ENCODE data around the gene CCDC30. TPM values are rescaled to one million over a fixed set of nuclear protein-coding genes. Genes with fewer than 3 reads are reported as not detected.

The CCDC30 gene
- total and polyA plus RNA-seq, 10 of the 15 experiments (the other 5 are each of a cell fraction or from before 2014, with no cell fraction given) = 0.46 to 1.8 (median 1.0) TPM

DNA sequence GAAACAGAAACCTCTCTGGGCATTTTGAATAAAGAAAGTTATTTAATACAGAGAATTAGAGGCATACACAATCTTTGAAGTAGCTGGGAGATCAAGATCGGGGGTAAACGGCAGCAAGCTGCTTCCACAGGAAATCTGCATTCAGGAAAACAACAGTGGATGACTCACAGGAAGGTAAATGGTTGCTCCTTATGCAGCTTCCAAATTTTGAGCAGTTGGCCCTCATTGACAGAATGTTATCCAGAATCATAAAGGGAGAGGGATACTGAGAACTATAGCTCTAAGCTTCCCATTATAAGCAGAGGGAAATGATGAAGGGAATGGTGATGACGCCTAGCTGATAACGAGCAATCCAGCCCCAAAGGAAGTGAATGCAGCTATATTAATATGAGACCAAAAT, 35.8 kb upstream of the CCDC30 start (continued):
- no peak for TF ChIP-seq HSF1 (IDR thresholded peaks at IDR 0.05; ENCODE audit: low read depth, low read length)
- TF ChIP-seq, protein P1, sequence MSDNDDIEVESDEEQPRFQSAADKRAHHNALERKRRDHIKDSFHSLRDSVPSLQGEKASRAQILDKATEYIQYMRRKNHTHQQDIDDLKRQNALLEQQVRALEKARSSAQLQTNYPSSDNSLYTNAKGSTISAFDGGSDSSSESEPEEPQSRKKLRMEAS (IDR thresholded peaks at IDR 0.05; ENCODE audit: low read depth, low read length) = no peak
- no peak for TF ChIP-seq KLF5 (IDR thresholded peaks at IDR 0.05; ENCODE audit: partially characterized antibody)
- no peak for TF ChIP-seq POU2F2 (IDR thresholded peaks at IDR 0.05; ENCODE audit: borderline replicate concordance, low read depth, low read length)
- TF ChIP-seq CBX3 (IDR thresholded peaks at IDR 0.05; ENCODE audit: borderline replicate concordance, low read depth) = no peak
- TF ChIP-seq CREM (IDR thresholded peaks at IDR 0.05; ENCODE audit: low read depth) = no peak
- TF ChIP-seq, protein P2, sequence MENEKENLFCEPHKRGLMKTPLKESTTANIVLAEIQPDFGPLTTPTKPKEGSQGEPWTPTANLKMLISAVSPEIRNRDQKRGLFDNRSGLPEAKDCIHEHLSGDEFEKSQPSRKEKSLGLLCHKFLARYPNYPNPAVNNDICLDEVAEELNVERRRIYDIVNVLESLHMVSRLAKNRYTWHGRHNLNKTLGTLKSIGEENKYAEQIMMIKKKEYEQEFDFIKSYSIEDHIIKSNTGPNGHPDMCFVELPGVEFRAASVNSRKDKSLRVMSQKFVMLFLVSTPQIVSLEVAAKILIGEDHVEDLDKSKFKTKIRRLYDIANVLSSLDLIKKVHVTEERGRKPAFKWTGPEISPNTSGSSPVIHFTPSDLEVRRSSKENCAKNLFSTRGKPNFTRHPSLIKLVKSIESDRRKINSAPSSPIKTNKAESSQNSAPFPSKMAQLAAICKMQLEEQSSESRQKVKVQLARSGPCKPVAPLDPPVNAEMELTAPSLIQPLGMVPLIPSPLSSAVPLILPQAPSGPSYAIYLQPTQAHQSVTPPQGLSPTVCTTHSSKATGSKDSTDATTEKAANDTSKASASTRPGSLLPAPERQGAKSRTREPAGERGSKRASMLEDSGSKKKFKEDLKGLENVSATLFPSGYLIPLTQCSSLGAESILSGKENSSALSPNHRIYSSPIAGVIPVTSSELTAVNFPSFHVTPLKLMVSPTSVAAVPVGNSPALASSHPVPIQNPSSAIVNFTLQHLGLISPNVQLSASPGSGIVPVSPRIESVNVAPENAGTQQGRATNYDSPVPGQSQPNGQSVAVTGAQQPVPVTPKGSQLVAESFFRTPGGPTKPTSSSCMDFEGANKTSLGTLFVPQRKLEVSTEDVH (IDR thresholded peaks at IDR 0.05; ENCODE audit: low read depth, partially characterized antibody) = no peak

DNA sequence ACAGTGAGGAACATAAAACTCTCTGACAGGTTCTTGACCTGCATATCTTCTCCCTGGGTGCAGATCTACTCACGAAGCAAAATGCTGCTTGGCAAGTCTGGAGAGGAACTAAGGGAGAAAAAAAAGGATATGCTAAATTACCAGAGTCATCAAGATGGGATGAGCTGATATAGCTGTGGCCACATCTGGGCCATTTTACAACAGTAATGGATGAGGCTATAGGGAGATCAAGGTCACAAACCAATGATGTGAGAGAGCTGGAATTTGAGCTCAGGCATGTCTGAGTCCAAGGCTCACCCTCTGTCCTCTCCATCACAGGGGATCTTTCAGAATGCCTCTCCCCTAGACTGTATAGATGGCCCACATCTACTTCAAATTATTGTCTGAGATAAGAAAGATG, 33.5 kb upstream of the CCDC30 start:
- H3K27me3 ChIP-seq (replicated peaks in 1 of 2; ENCODE audit: control insufficient read depth in 2 of 2, insufficient read depth in 2 of 2, low read length in 1 of 2) = no peaks in the 10 kb centered on the region
- no peak overlapping the region for H2AFZ ChIP-seq (ENCODE audit: control insufficient read depth, low read depth, low read length)
- FAIRE-seq (no peak), DNase-seq (ENCODE audit: low read depth, low spot score) (no peak), ATAC-seq (no peak)
- intact Hi-C loops (cut with micrococcal nuclease; ENCODE audit: unreplicated experiment) = no loop called here
- ChIA-PET CTCF (interaction anchor here (0.6 kb wide), 1 partner anchor 261 kb away, joined by 3 read pairs; no protein-coding TSS in a partner anchor), POLR2A (interaction anchor here (1.0 kb wide), 1 partner anchor 13 kb away, joined by 3 read pairs; no protein-coding TSS in a partner anchor), RAD21 (ENCODE audit: unreplicated experiment) (no interaction called here), SMC1A (ENCODE audit: uncharacterized antibody, unreplicated experiment) (interaction anchor here (0.9 to 1.1 kb wide), 3 partner anchors 14 to 45 kb away, joined by 3 read pairs; no protein-coding TSS in a partner anchor)
- H3K4me2 ChIP-seq (ENCODE audit: control insufficient read depth, insufficient read depth) = no peak overlapping the region
- H3K9me3 ChIP-seq (replicated peaks; ENCODE audit: control insufficient read depth, insufficient read depth, low read length) = no peaks in the 10 kb centered on the region
- H3K4me3 ChIP-seq = no peak overlapping the region
- no peaks in the 10 kb centered on the region for H3K79me2 ChIP-seq (ENCODE audit: control insufficient read depth, insufficient read depth, low read length)
- H3K27ac ChIP-seq (ENCODE audit: control insufficient read depth, insufficient read depth) = no peak overlapping the region
- no peaks in the 10 kb centered on the region for H3K36me3 ChIP-seq (ENCODE audit: control insufficient read depth in 2 of 2, insufficient read depth in 2 of 2, low read length in 1 of 2)
- in situ Hi-C loops (cut with MboI) = no loop called here
- H3K9ac ChIP-seq (ENCODE audit: control insufficient read depth, insufficient read depth, low read length) = no peak overlapping the region
- TF ChIP-seq JUND (IDR thresholded peaks at IDR 0.05; ENCODE audit: low read depth, low read length) = no peak
- no peak for TF ChIP-seq IRF4 (IDR thresholded peaks at IDR 0.05; ENCODE audit: low read depth, low read length)
- no peaks in the 10 kb centered on the region for H3K4me1 ChIP-seq (ENCODE audit: control insufficient read depth, insufficient read depth, low read length)
- no peaks in the 10 kb centered on the region for H4K20me1 ChIP-seq (ENCODE audit: control insufficient read depth, insufficient read depth)
- 11% methylated on average over 1 of the region's 1 CpG for WGBS (ENCODE audit: insufficient coverage, insufficient replicate concordance, low lambda C conversion rate, missing lambda C conversion rate)
- BruUV-seq (replicated peaks) = no TSS peak

All from GM12878 (cell line).